Measurements from ENCODE around the gene POGLUT3. TPM values are rescaled to one million over a fixed set of nuclear protein-coding genes. Genes with fewer than 3 reads are reported as not detected.

The POGLUT3 gene, protein sequence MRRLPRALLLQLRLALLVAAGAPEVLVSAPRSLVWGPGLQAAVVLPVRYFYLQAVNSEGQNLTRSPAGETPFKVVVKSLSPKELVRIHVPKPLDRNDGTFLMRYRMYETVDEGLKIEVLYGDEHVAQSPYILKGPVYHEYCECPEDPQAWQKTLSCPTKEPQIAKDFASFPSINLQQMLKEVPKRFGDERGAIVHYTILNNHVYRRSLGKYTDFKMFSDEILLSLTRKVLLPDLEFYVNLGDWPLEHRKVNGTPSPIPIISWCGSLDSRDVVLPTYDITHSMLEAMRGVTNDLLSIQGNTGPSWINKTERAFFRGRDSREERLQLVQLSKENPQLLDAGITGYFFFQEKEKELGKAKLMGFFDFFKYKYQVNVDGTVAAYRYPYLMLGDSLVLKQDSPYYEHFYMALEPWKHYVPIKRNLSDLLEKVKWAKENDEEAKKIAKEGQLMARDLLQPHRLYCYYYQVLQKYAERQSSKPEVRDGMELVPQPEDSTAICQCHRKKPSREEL
- total RNA-seq (2022; extraction: Qiagen RNA extraction; ENCODE audit: low read depth): 6.3 to 13.9 TPM (median 10.9 TPM) in 5 replicates

DNA sequence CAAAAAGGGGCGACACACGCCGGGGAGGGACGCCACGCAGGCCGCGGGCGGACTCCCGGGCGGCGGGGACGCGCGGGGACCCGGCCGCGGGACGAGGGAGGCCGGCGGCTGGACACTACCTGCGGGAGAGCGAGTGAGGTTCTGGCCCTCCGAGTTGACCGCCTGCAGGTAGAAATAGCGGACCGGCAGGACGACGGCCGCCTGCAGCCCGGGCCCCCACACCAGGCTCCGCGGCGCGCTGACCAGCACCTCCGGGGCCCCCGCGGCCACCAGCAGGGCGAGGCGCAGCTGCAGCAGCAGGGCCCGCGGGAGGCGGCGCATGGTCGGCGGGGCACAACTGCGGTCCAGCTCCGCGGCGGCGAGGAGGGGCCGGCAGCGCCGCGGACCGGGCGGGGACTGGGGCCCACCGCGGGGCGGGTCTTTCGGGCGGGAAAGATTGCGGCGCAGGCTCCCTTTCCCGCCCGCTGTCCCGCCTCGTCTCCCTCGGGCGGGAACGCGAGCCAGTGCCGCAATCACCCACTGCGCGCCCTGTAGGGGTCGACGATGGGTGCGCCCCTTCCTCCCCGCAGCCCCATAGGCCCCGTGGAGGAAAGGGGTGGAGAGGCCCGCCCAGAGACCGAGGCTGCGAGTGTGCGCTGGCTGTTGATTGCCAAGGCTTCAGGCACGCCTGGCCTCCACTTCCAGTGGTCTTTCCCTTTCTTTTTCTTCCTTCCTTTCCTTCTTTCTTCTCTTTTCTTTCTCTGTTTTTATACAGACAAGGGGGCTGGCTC is at the start of gene POGLUT3:
Gene POGLUT3, minus strand, starts transcription at position 339 of the 770 bp plus-strand sequence. Its CDS starts 18 bp downstream, at position 321.

DNA sequence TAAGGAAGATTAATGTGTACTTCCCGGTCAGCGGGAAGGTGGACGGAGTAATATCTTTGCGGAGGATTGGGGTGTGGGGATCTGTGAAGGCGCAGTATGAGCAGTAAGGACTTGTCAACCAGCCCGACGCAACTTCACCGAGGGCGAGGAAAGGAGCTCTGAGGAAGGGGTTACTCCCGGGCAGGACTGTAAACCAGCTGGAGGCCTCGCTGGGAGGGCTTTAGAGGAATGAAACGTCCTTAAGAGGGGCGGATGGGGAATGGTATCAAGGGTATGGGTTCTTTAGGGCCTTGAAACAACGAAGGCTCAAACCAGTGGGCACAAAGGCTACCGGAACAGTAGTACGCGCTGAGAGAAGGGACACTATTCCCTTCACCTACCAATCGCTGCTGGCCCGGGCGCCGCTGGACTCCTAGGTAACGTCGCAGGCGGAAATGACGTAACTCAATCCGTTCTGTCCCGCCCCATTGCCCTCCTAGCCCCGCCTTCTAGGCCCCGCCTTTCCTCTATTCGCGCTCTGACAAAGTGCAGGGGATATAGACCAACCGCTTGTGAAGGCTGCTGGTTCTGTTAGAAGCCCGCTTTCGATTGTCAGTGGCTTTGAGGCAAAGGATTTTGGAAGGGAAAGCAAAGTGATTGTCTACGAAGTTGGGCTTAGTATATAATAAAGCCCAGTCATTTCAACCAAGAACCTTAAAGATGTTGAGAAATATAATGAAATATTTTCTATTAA is 30.9 kb downstream of the POGLUT3 start, which contains the start of gene C11orf65:
Gene C11orf65, minus strand, starts transcription at position 439 of the 733 bp plus-strand sequence. CDS start 5,970 bp downstream, outside the sequence.

Other genes starting within 250 kb of the POGLUT3 start
- gene C11orf65, start 30.9 kb downstream of the POGLUT3 start, total RNA-seq (2022; extraction: Qiagen RNA extraction; ENCODE audit: low read depth): 0.15 to 0.93 TPM (median 0.36 TPM) in 3 of 5 replicates, not detected in the others
- 0.03 to 0.06 TPM (median 0.04 TPM) in 4 of 5 replicates, not detected in the other for gene EXPH5, start 95.4 kb upstream of the POGLUT3 start, total RNA-seq (2022; extraction: Qiagen RNA extraction; ENCODE audit: low read depth)
- 42.6 to 60.3 TPM (median 54.5 TPM) in 5 replicates for gene DDX10, start 166.7 kb upstream of the POGLUT3 start, total RNA-seq (2022; extraction: Qiagen RNA extraction; ENCODE audit: low read depth)